HL-60 (cell line): Measurements from ENCODE around the gene EMP2.

Source experiments
- POLR2AphosphoS5 ChIP-seq: IDR thresholded peaks from 2 replicates; pipeline ENCODE4 v1.6.1; 2012; ENCODE audit warnings: low read depth
- TF ChIP-seq, protein P1 (sequence below): IDR thresholded peaks from one replicate; pipeline ENCODE4 v1.5.1; 2011; ENCODE audit warnings: low read length, control low read depth, inconsistent platforms; ENCODE audit not compliant: insufficient read depth
- TF ChIP-seq, protein P2 (sequence below): IDR thresholded peaks from 2 replicates; pipeline ENCODE4 v1.6.1; 2012; ENCODE audit warnings: low read depth; ENCODE audit not compliant: insufficient replicate concordance

DNA sequence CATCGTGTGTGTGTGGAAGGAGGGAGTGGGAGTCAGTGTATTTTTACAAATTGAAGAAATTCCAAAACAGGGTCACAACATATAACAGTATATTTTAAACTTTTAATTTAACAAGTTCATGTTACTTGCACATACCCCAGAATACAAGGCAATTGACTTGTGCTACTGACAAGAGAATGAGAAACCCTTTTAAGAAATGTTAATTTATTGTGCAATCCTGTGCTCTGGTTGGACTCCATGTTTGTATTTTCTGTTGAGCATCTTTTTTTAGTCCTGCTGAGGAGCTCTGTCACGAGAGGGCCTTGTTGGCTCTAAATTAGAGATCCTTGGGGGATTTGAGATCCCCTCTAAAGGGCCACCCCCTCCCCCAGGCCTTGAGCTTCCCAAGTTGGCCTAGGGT lies 1.1 kb upstream of the EMP2 start:
- no peak for TF ChIP-seq POLR2AphosphoS5
- TF ChIP-seq, protein P1, sequence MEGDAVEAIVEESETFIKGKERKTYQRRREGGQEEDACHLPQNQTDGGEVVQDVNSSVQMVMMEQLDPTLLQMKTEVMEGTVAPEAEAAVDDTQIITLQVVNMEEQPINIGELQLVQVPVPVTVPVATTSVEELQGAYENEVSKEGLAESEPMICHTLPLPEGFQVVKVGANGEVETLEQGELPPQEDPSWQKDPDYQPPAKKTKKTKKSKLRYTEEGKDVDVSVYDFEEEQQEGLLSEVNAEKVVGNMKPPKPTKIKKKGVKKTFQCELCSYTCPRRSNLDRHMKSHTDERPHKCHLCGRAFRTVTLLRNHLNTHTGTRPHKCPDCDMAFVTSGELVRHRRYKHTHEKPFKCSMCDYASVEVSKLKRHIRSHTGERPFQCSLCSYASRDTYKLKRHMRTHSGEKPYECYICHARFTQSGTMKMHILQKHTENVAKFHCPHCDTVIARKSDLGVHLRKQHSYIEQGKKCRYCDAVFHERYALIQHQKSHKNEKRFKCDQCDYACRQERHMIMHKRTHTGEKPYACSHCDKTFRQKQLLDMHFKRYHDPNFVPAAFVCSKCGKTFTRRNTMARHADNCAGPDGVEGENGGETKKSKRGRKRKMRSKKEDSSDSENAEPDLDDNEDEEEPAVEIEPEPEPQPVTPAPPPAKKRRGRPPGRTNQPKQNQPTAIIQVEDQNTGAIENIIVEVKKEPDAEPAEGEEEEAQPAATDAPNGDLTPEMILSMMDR = no peak
- TF ChIP-seq, protein P2, sequence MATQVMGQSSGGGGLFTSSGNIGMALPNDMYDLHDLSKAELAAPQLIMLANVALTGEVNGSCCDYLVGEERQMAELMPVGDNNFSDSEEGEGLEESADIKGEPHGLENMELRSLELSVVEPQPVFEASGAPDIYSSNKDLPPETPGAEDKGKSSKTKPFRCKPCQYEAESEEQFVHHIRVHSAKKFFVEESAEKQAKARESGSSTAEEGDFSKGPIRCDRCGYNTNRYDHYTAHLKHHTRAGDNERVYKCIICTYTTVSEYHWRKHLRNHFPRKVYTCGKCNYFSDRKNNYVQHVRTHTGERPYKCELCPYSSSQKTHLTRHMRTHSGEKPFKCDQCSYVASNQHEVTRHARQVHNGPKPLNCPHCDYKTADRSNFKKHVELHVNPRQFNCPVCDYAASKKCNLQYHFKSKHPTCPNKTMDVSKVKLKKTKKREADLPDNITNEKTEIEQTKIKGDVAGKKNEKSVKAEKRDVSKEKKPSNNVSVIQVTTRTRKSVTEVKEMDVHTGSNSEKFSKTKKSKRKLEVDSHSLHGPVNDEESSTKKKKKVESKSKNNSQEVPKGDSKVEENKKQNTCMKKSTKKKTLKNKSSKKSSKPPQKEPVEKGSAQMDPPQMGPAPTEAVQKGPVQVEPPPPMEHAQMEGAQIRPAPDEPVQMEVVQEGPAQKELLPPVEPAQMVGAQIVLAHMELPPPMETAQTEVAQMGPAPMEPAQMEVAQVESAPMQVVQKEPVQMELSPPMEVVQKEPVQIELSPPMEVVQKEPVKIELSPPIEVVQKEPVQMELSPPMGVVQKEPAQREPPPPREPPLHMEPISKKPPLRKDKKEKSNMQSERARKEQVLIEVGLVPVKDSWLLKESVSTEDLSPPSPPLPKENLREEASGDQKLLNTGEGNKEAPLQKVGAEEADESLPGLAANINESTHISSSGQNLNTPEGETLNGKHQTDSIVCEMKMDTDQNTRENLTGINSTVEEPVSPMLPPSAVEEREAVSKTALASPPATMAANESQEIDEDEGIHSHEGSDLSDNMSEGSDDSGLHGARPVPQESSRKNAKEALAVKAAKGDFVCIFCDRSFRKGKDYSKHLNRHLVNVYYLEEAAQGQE = no peak
